Glutamatergic neuron (in vitro differentiated cells): ENCODE measurements around the gene TNFRSF19. TPM values are rescaled to one million over a fixed set of nuclear protein-coding genes. Genes with fewer than 3 reads are reported as not detected.
A peak's percentile ranks its signal among the peaks of the same experiment; 100 is the strongest.

Source experiments
- DNase-seq: peaks from one replicate; pipeline ENCODE4 v3.0.0; 2022
- H3K27ac Mint-ChIP-seq: one replicate; pipeline ENCODE4 v1.8.0; 2020; ENCODE audit warnings: mild to moderate bottlenecking, mixed read lengths, inconsistent platforms; ENCODE audit not compliant: unreplicated experiment
- H3K27me3 Mint-ChIP-seq: one replicate; pipeline ENCODE4 v1.8.0; 2020; ENCODE audit warnings: mild to moderate bottlenecking, moderate library complexity, mixed read lengths, inconsistent platforms; ENCODE audit not compliant: unreplicated experiment
- H3K36me3 Mint-ChIP-seq: one replicate; pipeline ENCODE4 v1.8.0; 2020; ENCODE audit warnings: mild to moderate bottlenecking, mixed read lengths, inconsistent platforms; ENCODE audit not compliant: unreplicated experiment
- H3K4me1 Mint-ChIP-seq: one replicate; pipeline ENCODE4 v1.8.0; 2020; ENCODE audit warnings: mild to moderate bottlenecking, low read depth, mixed read lengths, inconsistent platforms; ENCODE audit not compliant: unreplicated experiment
- H3K4me3 Mint-ChIP-seq: one replicate; pipeline ENCODE4 v1.8.0; 2020; ENCODE audit warnings: mild to moderate bottlenecking, mixed read lengths, inconsistent platforms; ENCODE audit not compliant: unreplicated experiment
- H3K9me3 Mint-ChIP-seq: one replicate; pipeline ENCODE4 v1.8.0; 2020; ENCODE audit warnings: mild to moderate bottlenecking, moderate library complexity, mixed read lengths, inconsistent platforms; ENCODE audit not compliant: unreplicated experiment
- CTCF ChIP-seq: fragments of 200-600 bp; sonication (generic); IDR thresholded peaks from one replicate; pipeline ENCODE4 v1.5.0; 2021; ENCODE audit not compliant: partially characterized antibody, unreplicated experiment
- total RNA-seq: library from RNA; stranded (reverse); fragmentation: NEBNext Ultra II Directional; extraction: Animal tissue kit (Norgen Biotek cat#: 25700); gene quantifications from one replicate; pipeline ENCODE4 v1.2.1, GENCODE V29; 2021; ENCODE audit not compliant: unreplicated experiment

The TNFRSF19 gene
- total RNA-seq, 1 donor from 2014 or later, result 188 TPM

GRCh38 chr13:23711355-23711754, 141.1 kb downstream of the TNFRSF19 start:
- no peak for TF ChIP-seq CTCF
- Mint-ChIP-seq H3K4me1 (peaks cover 9% of the 10 kb centered on the region), H3K4me3 (no peak overlapping the region), H3K9me3 (peaks cover 10% of the 10 kb centered on the region), H3K36me3 (peaks cover 12% of the 10 kb centered on the region), H3K27ac (no peak overlapping the region), H3K27me3 (peaks cover 6% of the 10 kb centered on the region)
- DNase-seq, result no peak

GRCh38 chr13:23714672-23715071, 144.5 kb downstream of the TNFRSF19 start:
- Mint-ChIP-seq H3K9me3 (peaks cover 9% of the 10 kb centered on the region), H3K27ac (peak overlapping the region; percentile 26), H3K27me3 (peaks cover 5% of the 10 kb centered on the region), H3K36me3 (peaks cover 12% of the 10 kb centered on the region), H3K4me3 (no peak overlapping the region), H3K4me1 (peaks cover 8% of the 10 kb centered on the region)
- no peak for TF ChIP-seq CTCF
- no peak for DNase-seq

- peaks cover 5% of the 10 kb centered on the region for H3K27me3 Mint-ChIP-seq
- no peak overlapping the region for H3K4me3 Mint-ChIP-seq
- H3K9me3 Mint-ChIP-seq, result peaks cover 9% of the 10 kb centered on the region
- peak; percentile 47 for DNase-seq
- peaks cover 12% of the 10 kb centered on the region for H3K36me3 Mint-ChIP-seq
- no peak for TF ChIP-seq CTCF
- peaks cover 8% of the 10 kb centered on the region for H3K4me1 Mint-ChIP-seq
- H3K27ac Mint-ChIP-seq, result peak overlapping the region; percentile 75
These were observed 145.0 kb downstream of the TNFRSF19 start for GRCh38 chr13:23715092-23715761.

GRCh38 chr13:23715762-23716235, 145.6 kb downstream of the TNFRSF19 start:
- peaks cover 12% of the 10 kb centered on the region for H3K36me3 Mint-ChIP-seq

More at GRCh38 chr13:23715762-23716235, 145.6 kb downstream of the TNFRSF19 start:
- Mint-ChIP-seq H3K9me3 (peaks cover 9% of the 10 kb centered on the region), H3K4me3 (no peak overlapping the region), H3K27ac (no peak overlapping the region), H3K27me3 (peaks cover 5% of the 10 kb centered on the region), H3K4me1 (peaks cover 8% of the 10 kb centered on the region)
- TF ChIP-seq CTCF, result no peak
- peak; percentile 40 for DNase-seq
